Vagina (tissue), 2 donors: Measurements from ENCODE around the gene FRMPD1.

Experiments used
- CTCF ChIP-seq, 3 experiments: fragments of 450-650 bp in 2 of 3; fragments of 200-600 bp in 1 of 3; sonication (generic) in 1 of 3; IDR thresholded peaks; one replicate each; pipeline ENCODE4 v1.5.1; 2017 to 2019; ENCODE audit warnings: antibody characterized with exemption in 3 of 3, mild to moderate bottlenecking in 2 of 3, moderate library complexity in 2 of 3
- POLR2A ChIP-seq, 2 donors: fragments of 450-650 bp; IDR thresholded peaks; one replicate each; pipeline ENCODE4 v1.6.1; 2017; ENCODE audit warnings: antibody characterized with exemption in 2 of 2, mild to moderate bottlenecking in 2 of 2, moderate library complexity in 2 of 2
- POLR2AphosphoS5 ChIP-seq, 2 donors: sonication (generic); formaldehyde crosslinking; IDR thresholded peaks; one replicate each; pipeline ENCODE4 v1.9.0; 2017; ENCODE audit warnings: antibody characterized with exemption in 2 of 2, mild to moderate bottlenecking in 2 of 2, low read depth in 1 of 2; ENCODE audit not compliant: insufficient read depth in 1 of 2

- no peak for TF ChIP-seq CTCF (IDR thresholded peaks at IDR 0.05)
- TF ChIP-seq POLR2A (IDR thresholded peaks at IDR 0.05) = no peak
- TF ChIP-seq POLR2AphosphoS5 (IDR thresholded peaks at IDR 0.05; ENCODE audit: insufficient read depth in 1 of 2, low read depth in 1 of 2) = no peak
These were observed 13.2 kb downstream of the FRMPD1 start for GRCh38 chr9:37663926-37664325.
